IMR-90 (cell line): ENCODE measurements around the gene ATRX. TPM values are rescaled to one million over a fixed set of nuclear protein-coding genes. Genes with fewer than 3 reads are reported as not detected.

Experiments
- ATAC-seq: fragments of 200-7000 bp; cut with Tn5 transposase; 2 replicates; pipeline ENCODE4 v1.9.1; 2020; ENCODE audit warnings: low read depth, mild to moderate bottlenecking, moderate library complexity
- BruUV-seq: library from RNA; stranded (reverse); fragments of 400-500 nt; replicated peaks from 2 replicates; lab custom pipeline; 2021; lab: Mats Ljungman, UMichigan
- CTCF ChIA-PET: fragments of 300-600 bp; formaldehyde crosslinking; extraction: SDS; loops from one replicate; lab custom pipeline; 2021; ENCODE audit warnings: antibody characterized with exemption; lab: Yijun Ruan, JAX
- POLR2A ChIA-PET: fragments of 300-600 bp; sonication (Branson Sonifier 250); formaldehyde crosslinking; loops from one replicate; lab custom pipeline; 2022; ENCODE audit warnings: antibody characterized with exemption; ENCODE audit not compliant: unreplicated experiment; lab: Charles Lee
- DNase-seq: peaks from one replicate; pipeline ENCODE4 v3.0.0; 2013
- H2AFZ ChIP-seq: replicated peaks from 2 replicates; pipeline ENCODE3; 2013; ENCODE audit warnings: low read length, mild to moderate bottlenecking; ENCODE audit not compliant: poor library complexity
- H2AK5ac ChIP-seq: 2 replicates; pipeline ENCODE4 v1.6.1; 2013; ENCODE audit warnings: low read depth, low read length, inconsistent platforms
- H2AK9ac ChIP-seq: replicated peaks from 2 replicates; pipeline ENCODE3; 2013; ENCODE audit warnings: mild to moderate bottlenecking, low read depth, low read length, moderate library complexity; ENCODE audit not compliant: poor library complexity
- H2BK120ac ChIP-seq: 2 replicates; pipeline ENCODE4 v1.6.1; 2013; ENCODE audit warnings: low read depth, low read length, inconsistent platforms
- H2BK15ac ChIP-seq: 3 replicates; pipeline ENCODE4 v1.6.1; 2013; ENCODE audit warnings: low read depth, low read length, inconsistent platforms
- H2BK20ac ChIP-seq: 2 replicates; pipeline ENCODE4 v1.6.1; 2013; ENCODE audit warnings: low read depth, mild to moderate bottlenecking, inconsistent platforms, low read length, moderate library complexity
- H2BK5ac ChIP-seq: 2 replicates; pipeline ENCODE4 v1.6.1; 2013; ENCODE audit warnings: mild to moderate bottlenecking, low read depth, low read length, inconsistent platforms; ENCODE audit not compliant: poor library complexity, severe bottlenecking
- H3K14ac ChIP-seq: replicated peaks from 2 replicates; pipeline ENCODE4 v1.6.1; 2013; ENCODE audit warnings: low read depth, low read length, inconsistent platforms
- H3K18ac ChIP-seq: 2 replicates; pipeline ENCODE4 v1.6.1; 2013; ENCODE audit warnings: low read depth, low read length, control low read depth
- H3K23ac ChIP-seq: 2 replicates; pipeline ENCODE4 v1.6.1; 2013; ENCODE audit warnings: low read depth, low read length, inconsistent platforms
- H3K27ac ChIP-seq: 2 replicates; pipeline ENCODE4 v1.5.1; 2013; ENCODE audit warnings: mild to moderate bottlenecking, control low read depth, low read length; ENCODE audit not compliant: insufficient read depth
- H3K27me3 ChIP-seq: 2 replicates; pipeline ENCODE4 v1.6.1; 2013; ENCODE audit warnings: low read length; ENCODE audit not compliant: control insufficient read depth, insufficient read depth
- H3K36me3 ChIP-seq: 2 replicates; pipeline ENCODE4 v1.6.1; 2013; ENCODE audit warnings: low read length, mixed read lengths; ENCODE audit not compliant: control insufficient read depth, insufficient read depth
- H3K4ac ChIP-seq: 2 replicates; pipeline ENCODE4 v1.6.1; 2013; ENCODE audit warnings: low read depth, low read length, inconsistent platforms
- H3K4me1 ChIP-seq: 2 replicates; pipeline ENCODE4 v1.6.1; 2013; ENCODE audit warnings: low read length, mixed read lengths; ENCODE audit not compliant: control insufficient read depth, insufficient read depth
- H3K4me2 ChIP-seq: 2 replicates; pipeline ENCODE4 v1.6.1; 2013; ENCODE audit warnings: low read depth, mild to moderate bottlenecking, control low read depth, low read length, moderate library complexity
- H3K4me3 ChIP-seq: 2 replicates; pipeline ENCODE4 v1.5.1; 2013; ENCODE audit warnings: low read depth, mild to moderate bottlenecking, control low read depth, low read length, moderate library complexity; ENCODE audit not compliant: insufficient read depth
- H3K56ac ChIP-seq: 2 replicates; pipeline ENCODE4 v1.6.1; 2013; ENCODE audit warnings: low read length, inconsistent platforms; ENCODE audit not compliant: insufficient read depth; ENCODE audit errors: extremely low read depth
- H3K79me1 ChIP-seq, 2 experiments: 2 replicates each; pipeline ENCODE4 v1.6.1; 2013; ENCODE audit warnings: low read length in 2 of 2, inconsistent platforms in 1 of 2, low read depth in 1 of 2
- H3K9ac ChIP-seq: 2 replicates; pipeline ENCODE4 v1.6.1; 2013; ENCODE audit warnings: low read depth, low read length, control low read depth
- H3K9me1 ChIP-seq: 2 replicates; pipeline ENCODE4 v1.6.1; 2013; ENCODE audit warnings: low read length, inconsistent platforms; ENCODE audit not compliant: insufficient read depth
- H3K9me3 ChIP-seq: 2 replicates; pipeline ENCODE4 v1.6.1; 2013; ENCODE audit warnings: low read length; ENCODE audit not compliant: control insufficient read depth, insufficient read depth
- H4K20me1 ChIP-seq: 2 replicates; pipeline ENCODE4 v1.6.1; 2013; ENCODE audit warnings: low read length, inconsistent platforms; ENCODE audit not compliant: insufficient read depth
- H4K5ac ChIP-seq: 2 replicates; pipeline ENCODE4 v1.6.1; 2013; ENCODE audit warnings: mild to moderate bottlenecking, low read depth, low read length, control low read depth
- H4K8ac ChIP-seq, 2 experiments: 2 replicates each; pipeline ENCODE4 v1.6.1; 2013; ENCODE audit warnings: low read depth in 2 of 2, low read length in 2 of 2, control low read depth in 1 of 2, inconsistent platforms in 1 of 2
- H4K91ac ChIP-seq: 2 replicates; pipeline ENCODE4 v1.6.1; 2013; ENCODE audit warnings: low read depth, low read length, inconsistent platforms; ENCODE audit not compliant: insufficient read depth
- CEBPB ChIP-seq: IDR thresholded peaks from 2 replicates; pipeline ENCODE4 v1.6.1; 2012; ENCODE audit warnings: low read depth, low read length, improper control_type of control experiment
- RCOR1 ChIP-seq: IDR thresholded peaks from 2 replicates; pipeline ENCODE4 v1.6.1; 2012; ENCODE audit warnings: mild to moderate bottlenecking, low read length, improper control_type of control experiment; ENCODE audit not compliant: insufficient replicate concordance
- WGBS, 2 experiments: methylation state at CpG; one replicate each; pipeline versions ENCODE4 v1.1.5 to v1.1.7; 2013; ENCODE audit warnings: missing lambda C conversion rate in 2 of 2; ENCODE audit not compliant: insufficient read length in 1 of 2; ENCODE audit errors: extremely low coverage in 2 of 2; 5-methylcytosine and 5-hydroxymethylcytosine counted together
- dilution Hi-C: fragments of 300-500 bp; cut with HindIII; formaldehyde crosslinking; loops from one replicate; pipeline ENCODE4 v1.14.3; 2018; ENCODE audit warnings: low sequenced_read_pairs; ENCODE audit not compliant: unreplicated experiment
- in situ Hi-C: fragments of 300-500 bp; cut with MboI; formaldehyde crosslinking; loops from 3 replicates; pipeline ENCODE4 v1.14.3; 2019; ENCODE audit warnings: low sequenced_read_pairs, inconsistent platforms, mixed read lengths
- intact Hi-C: fragments of 100-400 bp; cut with micrococcal nuclease; formaldehyde crosslinking; loops from 2 replicates; pipeline ENCODE4 v1.10.0; 2022
- polyA plus RNA-seq, 3 experiments: library from polyadenylated mRNA; depleted of rRNA; stranded (reverse); fragments of >200 nt; gene quantifications; 2 replicates each; pipeline ENCODE4 v1.2.3, GENCODE V29; 2012; ENCODE audit warnings: low replicate concordance in 1 of 3
- total RNA-seq: library from RNA; depleted of rRNA; stranded (reverse); fragments of >200 nt; gene quantifications from 2 replicates; pipeline ENCODE4 v1.2.3, GENCODE V29; 2012

Gene ATRX
- total and polyA plus RNA-seq, 2 of the 4 experiments (the other 2 are of a cell fraction): 20.7 to 73.8 TPM

- peak; percentile 39; the same call in 1 of the 2 replicates for TF ChIP-seq CEBPB
- no peak for TF ChIP-seq RCOR1
- H3K4me3 ChIP-seq: no peak overlapping the region
- H2BK20ac ChIP-seq: no peak overlapping the region
- DNase-seq: no peak
- no TSS peak for BruUV-seq
- ChIA-PET POLR2A (no interaction called here), CTCF (no interaction called here)
- no peak overlapping the region for H3K18ac ChIP-seq
- H2BK120ac ChIP-seq: no peak overlapping the region
- no peaks in the 10 kb centered on the region for H3K27me3 ChIP-seq
- no peaks in the 10 kb centered on the region for H3K4me1 ChIP-seq
- WGBS, 2 experiments: 80% methylated on average over 1 of the region's 6 CpGs; no CpG with 5 or more reads in 1 of the 2 experiments
- H3K56ac ChIP-seq: no peak overlapping the region
- H2BK5ac ChIP-seq: no peak overlapping the region
- no peak overlapping the region for H3K27ac ChIP-seq
- no peak overlapping the region for H2AK5ac ChIP-seq
- intact Hi-C loops (no loop called here), dilution Hi-C loops (no loop called here), in situ Hi-C loops (no loop called here)
- H4K91ac ChIP-seq: no peak overlapping the region
- no peak overlapping the region for H3K23ac ChIP-seq
- H3K9ac ChIP-seq: no peak overlapping the region
- no peak overlapping the region for H2AFZ ChIP-seq
- no peak overlapping the region for H3K4ac ChIP-seq
- H3K14ac ChIP-seq: no peak overlapping the region
- ATAC-seq: no peak
- no peak overlapping the region for H3K4me2 ChIP-seq
- H3K9me1 ChIP-seq: no peaks in the 10 kb centered on the region
- H2AK9ac ChIP-seq: no peak overlapping the region
- no peaks in the 10 kb centered on the region for H4K20me1 ChIP-seq
- no peak overlapping the region for H4K8ac ChIP-seq
- H2BK15ac ChIP-seq: no peak overlapping the region
- H3K9me3 ChIP-seq: no peaks in the 10 kb centered on the region
- H3K36me3 ChIP-seq: no peaks in the 10 kb centered on the region
- no peak overlapping the region for H4K5ac ChIP-seq
- H3K79me1 ChIP-seq: no peaks in the 10 kb centered on the region
Observed at GRCh38 chrX:77793946-77794345, 7.9 kb upstream of the ATRX start.
